ENCODE measurements around the gene GPR157.

The GPR157 gene

DNA sequence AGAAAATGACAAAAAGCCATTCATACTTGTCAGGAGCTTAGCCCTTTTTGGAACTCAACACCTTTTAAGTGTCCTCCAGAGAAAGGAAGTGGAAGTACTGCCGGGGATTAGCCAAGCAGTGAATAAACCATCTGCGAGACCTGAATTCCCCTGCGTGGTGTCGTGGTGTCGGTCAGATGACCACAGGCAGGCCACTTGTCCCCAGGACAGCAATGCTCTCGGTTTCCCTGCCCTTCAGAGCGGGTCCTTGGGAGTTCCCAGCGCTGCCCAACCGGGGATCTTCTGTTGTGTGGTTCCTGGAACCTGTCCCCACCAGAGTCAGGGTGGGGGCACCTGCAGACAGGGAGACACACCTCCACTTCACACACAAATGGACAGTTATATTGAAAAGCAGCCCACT, 9.2 kb downstream of the GPR157 start:
- Histone ChIP-seq H3K36me3 (ENCODE audit: control insufficient read depth, insufficient read depth, low read length) (no peaks in the 10 kb centered on the region), H3K4me3 (replicated peaks; ENCODE audit: low read depth, low read length) (no peak overlapping the region), H3K27me3 (replicated peaks; ENCODE audit: control insufficient read depth, insufficient read depth, low read length) (no peaks in the 10 kb centered on the region)
- peak; percentile 58 for DNase-seq (ENCODE audit: extremely low read depth, insufficient read length)
- no peak for TF ChIP-seq CTCF (IDR thresholded peaks at IDR 0.05; ENCODE audit: insufficient read depth, low read length, poor library complexity, severe bottlenecking)

DNA sequence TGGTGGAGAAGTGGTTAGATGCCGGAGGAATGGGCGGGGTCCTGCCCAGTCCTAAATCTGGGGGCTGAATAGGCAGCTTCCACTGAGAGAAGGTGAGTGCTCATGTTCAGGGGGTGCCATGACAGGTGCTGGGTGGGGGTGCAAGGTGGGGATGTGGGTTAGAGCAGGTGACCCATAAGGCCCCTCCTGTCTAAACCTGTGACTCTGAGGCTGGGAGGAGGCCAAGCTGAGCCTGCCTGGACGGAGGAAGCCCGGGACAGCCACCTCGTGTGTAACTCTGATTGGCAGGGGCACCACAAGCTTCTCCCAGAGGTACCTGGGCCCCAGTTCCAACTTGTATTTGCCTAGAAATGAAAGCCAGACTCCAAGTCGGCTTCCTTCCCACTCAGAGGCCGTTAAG, 10.7 kb downstream of the GPR157 start:
- Histone ChIP-seq H3K36me3 (ENCODE audit: control insufficient read depth, insufficient read depth, low read length) (no peaks in the 10 kb centered on the region), H3K27me3 (replicated peaks; ENCODE audit: control insufficient read depth, insufficient read depth, low read length) (no peaks in the 10 kb centered on the region), H3K4me3 (replicated peaks; ENCODE audit: low read depth, low read length) (no peak overlapping the region)
- no peak for TF ChIP-seq CTCF (IDR thresholded peaks at IDR 0.05; ENCODE audit: insufficient read depth, low read length, poor library complexity, severe bottlenecking)
- DNase-seq (ENCODE audit: extremely low read depth, insufficient read length) = no peak

- H3K36me3 ChIP-seq (ENCODE audit: control insufficient read depth, insufficient read depth, low read length) = no peaks in the 10 kb centered on the region
- no peaks in the 10 kb centered on the region for H3K27me3 ChIP-seq (replicated peaks; ENCODE audit: control insufficient read depth, insufficient read depth, low read length)
- H3K4me3 ChIP-seq (replicated peaks; ENCODE audit: low read depth, low read length) = no peak overlapping the region
- no peak for TF ChIP-seq CTCF (IDR thresholded peaks at IDR 0.05; ENCODE audit: insufficient read depth, low read length, poor library complexity, severe bottlenecking)
- no peak for DNase-seq (ENCODE audit: extremely low read depth, insufficient read length)
Measured at GRCh38 chr1:9115351-9116205, 13.3 kb downstream of the GPR157 start.

GRCh38 chr1:9112961-9113880, 15.7 kb downstream of the GPR157 start:
- DNase-seq (ENCODE audit: extremely low read depth, insufficient read length) = no peak
- TF ChIP-seq CTCF (IDR thresholded peaks at IDR 0.05; ENCODE audit: insufficient read depth, low read length, poor library complexity, severe bottlenecking) = no peak
- Histone ChIP-seq H3K36me3 (ENCODE audit: control insufficient read depth, insufficient read depth, low read length) (no peaks in the 10 kb centered on the region; the same call in 1 of the 2 replicates), H3K27me3 (replicated peaks; ENCODE audit: control insufficient read depth, insufficient read depth, low read length) (no peaks in the 10 kb centered on the region), H3K4me3 (replicated peaks; ENCODE audit: low read depth, low read length) (no peak overlapping the region)

GRCh38 chr1:9111957-9112356, 16.9 kb downstream of the GPR157 start:
- Histone ChIP-seq H3K36me3 (ENCODE audit: control insufficient read depth, insufficient read depth, low read length) (no peaks in the 10 kb centered on the region; the same call in 1 of the 2 replicates), H3K4me3 (replicated peaks; ENCODE audit: low read depth, low read length) (no peak overlapping the region), H3K27me3 (replicated peaks; ENCODE audit: control insufficient read depth, insufficient read depth, low read length) (no peaks in the 10 kb centered on the region)
- TF ChIP-seq CTCF (IDR thresholded peaks at IDR 0.05; ENCODE audit: insufficient read depth, low read length, poor library complexity, severe bottlenecking) = no peak
- DNase-seq (ENCODE audit: extremely low read depth, insufficient read length) = no peak
